Ishikawa (cell line): Measurements from ENCODE around the gene TENT4A.

Experiments used
- CEBPB ChIP-seq: IDR thresholded peaks from 2 replicates; pipeline ENCODE4 v1.6.1; 2012
- CREB1 ChIP-seq: IDR thresholded peaks from 2 replicates; pipeline ENCODE4 v1.6.1; 2012; ENCODE audit warnings: low read depth
- EGR1 ChIP-seq: IDR thresholded peaks from 2 replicates; pipeline ENCODE4 v1.6.1; 2012
- EP300 ChIP-seq: IDR thresholded peaks from 2 replicates; pipeline ENCODE4 v1.6.1; 2012; ENCODE audit warnings: borderline replicate concordance
- FOXM1 ChIP-seq: IDR thresholded peaks from 2 replicates; pipeline ENCODE4 v1.6.1; 2012; ENCODE audit warnings: low read depth, borderline replicate concordance
- MAX ChIP-seq: IDR thresholded peaks from 2 replicates; pipeline ENCODE4 v1.6.1; 2012
- NFIC ChIP-seq: IDR thresholded peaks from 2 replicates; pipeline ENCODE4 v1.6.1; 2012
- RAD21 ChIP-seq: IDR thresholded peaks from 2 replicates; pipeline ENCODE4 v1.6.1; 2012; ENCODE audit warnings: low read depth
- TAF1 ChIP-seq: IDR thresholded peaks from 2 replicates; pipeline ENCODE4 v1.6.1; 2012; ENCODE audit warnings: low read depth, mild to moderate bottlenecking
- TCF12 ChIP-seq: IDR thresholded peaks from 2 replicates; pipeline ENCODE4 v1.6.1; 2012; ENCODE audit warnings: low read depth
- TEAD4 ChIP-seq: IDR thresholded peaks from 2 replicates; pipeline ENCODE4 v1.6.1; 2012
- YY1 ChIP-seq: IDR thresholded peaks from 2 replicates; pipeline ENCODE4 v1.6.1; 2012; ENCODE audit warnings: low read depth
- ZBTB7A ChIP-seq: IDR thresholded peaks from 2 replicates; pipeline ENCODE4 v1.6.1; 2012; ENCODE audit warnings: low read depth
- TF ChIP-seq, protein P1 (sequence below): IDR thresholded peaks from 2 replicates; pipeline ENCODE4 v1.6.1; 2012; ENCODE audit warnings: low read depth, mild to moderate bottlenecking
- TF ChIP-seq, protein P2 (sequence below): IDR thresholded peaks from 2 replicates; pipeline ENCODE4 v1.6.1; 2012

TENT4A gene

DNA sequence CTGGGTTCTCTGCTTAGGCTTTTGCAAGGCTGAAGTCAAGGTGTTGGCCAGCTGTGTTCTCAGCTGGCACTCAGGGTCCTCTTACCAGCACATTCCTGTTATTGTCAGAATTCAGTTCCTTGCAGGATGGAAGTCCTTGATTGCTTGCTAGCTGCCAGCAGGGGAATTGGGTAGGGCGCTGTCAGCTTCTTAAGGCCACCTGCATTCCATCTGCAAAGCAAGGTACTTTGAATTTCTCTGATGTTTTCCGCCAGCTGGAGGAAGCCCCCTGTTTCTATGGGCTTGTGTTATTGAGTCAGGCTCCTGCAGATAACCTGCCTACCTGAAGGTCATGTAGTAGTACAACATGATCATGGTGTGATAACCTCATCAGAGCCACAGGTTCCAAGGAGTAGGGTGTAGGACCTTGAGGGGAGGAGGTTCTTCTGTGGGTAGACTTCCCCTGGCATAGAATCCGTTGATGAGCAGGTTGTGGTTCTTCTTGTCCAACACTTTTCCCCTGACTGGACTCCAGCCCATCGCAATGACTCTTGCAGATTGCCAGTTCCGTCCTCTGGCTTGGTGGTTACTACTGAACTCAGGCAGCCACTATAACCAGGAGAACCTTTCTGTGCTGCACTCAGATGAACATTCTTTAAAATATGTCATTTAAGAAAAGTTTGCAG is 6.8 kb downstream of the TENT4A start:
- TF ChIP-seq, protein P1, sequence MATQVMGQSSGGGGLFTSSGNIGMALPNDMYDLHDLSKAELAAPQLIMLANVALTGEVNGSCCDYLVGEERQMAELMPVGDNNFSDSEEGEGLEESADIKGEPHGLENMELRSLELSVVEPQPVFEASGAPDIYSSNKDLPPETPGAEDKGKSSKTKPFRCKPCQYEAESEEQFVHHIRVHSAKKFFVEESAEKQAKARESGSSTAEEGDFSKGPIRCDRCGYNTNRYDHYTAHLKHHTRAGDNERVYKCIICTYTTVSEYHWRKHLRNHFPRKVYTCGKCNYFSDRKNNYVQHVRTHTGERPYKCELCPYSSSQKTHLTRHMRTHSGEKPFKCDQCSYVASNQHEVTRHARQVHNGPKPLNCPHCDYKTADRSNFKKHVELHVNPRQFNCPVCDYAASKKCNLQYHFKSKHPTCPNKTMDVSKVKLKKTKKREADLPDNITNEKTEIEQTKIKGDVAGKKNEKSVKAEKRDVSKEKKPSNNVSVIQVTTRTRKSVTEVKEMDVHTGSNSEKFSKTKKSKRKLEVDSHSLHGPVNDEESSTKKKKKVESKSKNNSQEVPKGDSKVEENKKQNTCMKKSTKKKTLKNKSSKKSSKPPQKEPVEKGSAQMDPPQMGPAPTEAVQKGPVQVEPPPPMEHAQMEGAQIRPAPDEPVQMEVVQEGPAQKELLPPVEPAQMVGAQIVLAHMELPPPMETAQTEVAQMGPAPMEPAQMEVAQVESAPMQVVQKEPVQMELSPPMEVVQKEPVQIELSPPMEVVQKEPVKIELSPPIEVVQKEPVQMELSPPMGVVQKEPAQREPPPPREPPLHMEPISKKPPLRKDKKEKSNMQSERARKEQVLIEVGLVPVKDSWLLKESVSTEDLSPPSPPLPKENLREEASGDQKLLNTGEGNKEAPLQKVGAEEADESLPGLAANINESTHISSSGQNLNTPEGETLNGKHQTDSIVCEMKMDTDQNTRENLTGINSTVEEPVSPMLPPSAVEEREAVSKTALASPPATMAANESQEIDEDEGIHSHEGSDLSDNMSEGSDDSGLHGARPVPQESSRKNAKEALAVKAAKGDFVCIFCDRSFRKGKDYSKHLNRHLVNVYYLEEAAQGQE = no peak
- TF ChIP-seq FOXM1 = no peak
- no peak for TF ChIP-seq NFIC
- no peak for TF ChIP-seq YY1
- TF ChIP-seq EGR1 = no peak
- no peak for TF ChIP-seq ZBTB7A
- no peak for TF ChIP-seq EP300
- no peak for TF ChIP-seq CEBPB
- TF ChIP-seq CREB1 = no peak
- TF ChIP-seq TCF12 = no peak

DNA sequence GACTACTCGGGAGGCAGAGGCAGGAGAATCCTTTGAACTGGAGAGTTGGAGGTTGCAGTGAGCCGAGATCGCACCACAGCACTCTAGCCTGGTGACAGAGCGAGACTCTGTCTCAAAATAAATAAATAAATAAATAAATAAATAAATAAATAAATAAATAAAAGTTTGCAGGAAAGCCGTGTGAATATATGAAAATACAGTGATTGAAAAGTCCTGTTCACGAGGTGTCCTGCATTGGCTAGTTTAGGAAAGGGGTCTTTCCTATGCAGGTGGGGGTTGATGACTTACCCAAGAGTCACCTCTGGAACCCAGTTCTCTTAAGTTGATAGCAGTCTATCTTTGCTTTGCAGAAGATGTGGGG is 7.3 kb downstream of the TENT4A start:
- TF ChIP-seq, protein P1 = no peak
- no peak for TF ChIP-seq YY1

- TF ChIP-seq MAX (no peak), CEBPB (no peak), NFIC (peak; percentile 32; the same call in 1 of the 2 replicates)
These were observed 8.2 kb downstream of the TENT4A start for GRCh38 chr5:6721442-6721841.

DNA sequence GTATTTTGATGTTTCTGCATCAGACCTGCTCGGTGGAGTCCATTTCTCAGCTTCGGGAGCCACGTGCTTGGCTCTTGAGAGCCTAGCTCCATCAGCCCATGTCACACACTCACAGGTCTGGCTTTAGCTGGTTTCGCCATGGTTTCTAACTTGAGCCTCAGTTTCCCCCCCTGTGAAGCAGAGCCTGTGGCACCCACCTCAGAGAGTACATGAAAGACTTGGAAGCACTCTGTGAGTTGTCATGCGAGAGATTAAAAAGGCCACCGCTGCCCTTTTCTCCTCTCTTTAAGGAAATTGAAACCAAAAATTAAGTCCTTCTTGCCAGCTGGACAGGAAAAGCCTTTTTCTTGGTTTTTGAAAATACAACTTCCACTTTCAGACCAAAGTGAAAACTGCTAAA is 8.8 kb downstream of the TENT4A start:
- no peak for TF ChIP-seq TEAD4
- no peak for TF ChIP-seq TCF12
- no peak for TF ChIP-seq TAF1
- TF ChIP-seq YY1 = no peak
- TF ChIP-seq ZBTB7A = no peak
- TF ChIP-seq, protein P1 = no peak
- TF ChIP-seq NFIC = no peak
- TF ChIP-seq, protein P2, sequence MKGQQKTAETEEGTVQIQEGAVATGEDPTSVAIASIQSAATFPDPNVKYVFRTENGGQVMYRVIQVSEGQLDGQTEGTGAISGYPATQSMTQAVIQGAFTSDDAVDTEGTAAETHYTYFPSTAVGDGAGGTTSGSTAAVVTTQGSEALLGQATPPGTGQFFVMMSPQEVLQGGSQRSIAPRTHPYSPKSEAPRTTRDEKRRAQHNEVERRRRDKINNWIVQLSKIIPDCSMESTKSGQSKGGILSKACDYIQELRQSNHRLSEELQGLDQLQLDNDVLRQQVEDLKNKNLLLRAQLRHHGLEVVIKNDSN = no peak
- no peak for TF ChIP-seq EGR1
- TF ChIP-seq CEBPB = no peak
- no peak for TF ChIP-seq MAX
- TF ChIP-seq CREB1 = no peak

DNA sequence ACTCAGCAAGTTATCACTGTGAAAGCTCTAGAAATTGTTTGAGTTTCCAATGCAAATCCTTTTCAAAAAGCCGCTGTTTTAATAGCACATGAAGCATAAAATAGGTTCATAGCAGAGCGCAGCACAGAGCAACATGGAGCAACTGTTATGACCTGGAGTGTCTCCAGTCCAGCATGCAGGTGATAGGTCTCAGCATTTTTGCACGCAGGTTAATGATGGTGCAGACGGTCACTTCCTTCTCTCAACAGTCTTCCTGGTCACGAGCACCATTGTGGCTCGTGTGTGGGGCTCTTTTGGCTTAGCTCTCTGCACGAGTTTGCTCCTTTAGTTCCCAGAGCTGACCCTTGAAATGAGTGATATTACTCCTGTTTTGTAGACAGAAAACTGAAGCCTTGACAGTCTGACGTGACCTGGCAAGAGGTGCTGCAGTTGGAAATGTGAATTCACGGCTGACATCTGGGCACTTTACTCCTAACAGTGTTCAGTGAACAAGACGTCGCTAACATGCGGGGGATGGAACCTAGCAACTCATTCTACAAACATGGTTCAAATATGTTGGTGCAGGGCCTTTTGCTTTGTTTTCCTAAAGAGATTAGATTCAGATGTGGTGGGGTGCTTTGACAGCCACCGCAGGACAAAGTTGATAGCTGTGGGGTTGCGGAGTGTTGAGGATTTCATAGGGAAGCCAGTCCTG is 10.0 kb downstream of the TENT4A start:
- TF ChIP-seq YY1 (no peak), TAF1 (no peak), TCF12 (no peak), MAX (no peak), NFIC (no peak), CEBPB (no peak), EP300 (no peak), RAD21 (no peak), ZBTB7A (no peak), FOXM1 (no peak), CREB1 (no peak), EGR1 (no peak), TEAD4 (no peak)
- TF ChIP-seq, protein P2 = no peak
- TF ChIP-seq, protein P1 = no peak
